CD4-positive, alpha-beta memory T cell (primary cell): ENCODE results near the gene TMA16. TPM values are rescaled to one million over a fixed set of nuclear protein-coding genes. Genes with fewer than 3 reads are reported as not detected.

Source experiments
- CTCF ChIA-PET: fragments of 350-600 bp; sonication (Branson Sonifier 250); formaldehyde crosslinking; loops from one replicate; lab custom pipeline; 2021; ENCODE audit warnings: inconsistent platforms; ENCODE audit not compliant: partially characterized antibody; lab: Charles Lee
- POLR2A ChIA-PET: fragments of 350-600 bp; sonication (Branson Sonifier 250); formaldehyde crosslinking; loops from one replicate; lab custom pipeline; 2021; ENCODE audit not compliant: partially characterized antibody; lab: Charles Lee
- DNase-seq, 5 donors: peaks; one replicate each; pipeline versions ENCODE4 v3.0.0 to v3.0.0-alpha.2; 2020 to 2022; ENCODE audit warnings: mixed read lengths in 1 of 5
- H3K27ac ChIP-seq: one replicate; pipeline ENCODE4 v1.7.0; 2013; ENCODE audit warnings: low read depth, low read length
- H3K27me3 ChIP-seq: 2 replicates; pipeline ENCODE4 v1.7.0; 2013; ENCODE audit warnings: mild to moderate bottlenecking, low read length, moderate library complexity; ENCODE audit not compliant: insufficient read depth
- H3K36me3 ChIP-seq: 2 replicates; pipeline ENCODE4 v1.7.0; 2013; ENCODE audit warnings: mild to moderate bottlenecking, low read length, moderate library complexity; ENCODE audit not compliant: insufficient read depth
- H3K4me1 ChIP-seq: 2 replicates; pipeline ENCODE4 v1.7.0; 2013; ENCODE audit warnings: mild to moderate bottlenecking, low read length, moderate library complexity; ENCODE audit not compliant: insufficient read depth
- H3K4me3 ChIP-seq, 2 donors: one replicate each; pipeline ENCODE4 v1.7.0; 2013; ENCODE audit warnings: low read length in 2 of 2, mild to moderate bottlenecking in 1 of 2
- H3K9me3 ChIP-seq, 2 donors: one replicate each; pipeline ENCODE4 v1.7.0; 2013; ENCODE audit warnings: low read length in 2 of 2, control low read depth in 1 of 2; ENCODE audit not compliant: control insufficient read depth in 1 of 2
- H3K27ac Mint-ChIP-seq, 7 donors: one replicate each; pipeline ENCODE4 v1.8.0; 2020 to 2021; ENCODE audit warnings: mixed read lengths in 7 of 7, mild to moderate bottlenecking in 6 of 7, inconsistent platforms in 3 of 7, moderate library complexity in 3 of 7
- H3K27me3 Mint-ChIP-seq, 2 donors: one replicate each; pipeline ENCODE4 v1.8.0; 2020 to 2021; ENCODE audit warnings: mixed read lengths in 2 of 2
- H3K36me3 Mint-ChIP-seq, 2 donors: one replicate each; pipeline ENCODE4 v1.8.0; 2020 to 2021; ENCODE audit warnings: mixed read lengths in 2 of 2, inconsistent platforms in 1 of 2, mild to moderate bottlenecking in 1 of 2
- H3K4me1 Mint-ChIP-seq, 4 donors: one replicate each; pipeline ENCODE4 v1.8.0; 2020 to 2021; ENCODE audit warnings: mixed read lengths in 4 of 4, mild to moderate bottlenecking in 1 of 4
- H3K4me3 Mint-ChIP-seq, 8 donors: one replicate each; pipeline ENCODE4 v1.8.0; 2020 to 2021; ENCODE audit warnings: mixed read lengths in 8 of 8, mild to moderate bottlenecking in 7 of 8, moderate library complexity in 6 of 8, inconsistent platforms in 3 of 8
- H3K9me3 Mint-ChIP-seq, 8 donors: one replicate each; pipeline ENCODE4 v1.8.0; 2020 to 2021; ENCODE audit warnings: mixed read lengths in 8 of 8, mild to moderate bottlenecking in 5 of 8, inconsistent platforms in 3 of 8, moderate library complexity in 1 of 8
- intact Hi-C: fragments of 100-400 bp; cut with micrococcal nuclease; formaldehyde crosslinking; loops from one replicate; pipeline ENCODE4 v1.15.1; 2023
- polyA plus RNA-seq, 2 donors: library from polyadenylated mRNA; unstranded; fragments of 300-500 nt; fragmentation: Illumina TruSeq; gene quantifications; one replicate each; pipeline ENCODE4 v1.2.3, GENCODE V29; 2021
- total RNA-seq, 2 experiments: library from RNA; stranded (reverse); gene quantifications; one replicate each; pipeline ENCODE4 v1.2.3, GENCODE V29; 2021

TMA16 gene
- total and polyA plus RNA-seq, 4 experiments from 2014 or later, result 14.8 to 25.0 (median 20.7) TPM

DNA sequence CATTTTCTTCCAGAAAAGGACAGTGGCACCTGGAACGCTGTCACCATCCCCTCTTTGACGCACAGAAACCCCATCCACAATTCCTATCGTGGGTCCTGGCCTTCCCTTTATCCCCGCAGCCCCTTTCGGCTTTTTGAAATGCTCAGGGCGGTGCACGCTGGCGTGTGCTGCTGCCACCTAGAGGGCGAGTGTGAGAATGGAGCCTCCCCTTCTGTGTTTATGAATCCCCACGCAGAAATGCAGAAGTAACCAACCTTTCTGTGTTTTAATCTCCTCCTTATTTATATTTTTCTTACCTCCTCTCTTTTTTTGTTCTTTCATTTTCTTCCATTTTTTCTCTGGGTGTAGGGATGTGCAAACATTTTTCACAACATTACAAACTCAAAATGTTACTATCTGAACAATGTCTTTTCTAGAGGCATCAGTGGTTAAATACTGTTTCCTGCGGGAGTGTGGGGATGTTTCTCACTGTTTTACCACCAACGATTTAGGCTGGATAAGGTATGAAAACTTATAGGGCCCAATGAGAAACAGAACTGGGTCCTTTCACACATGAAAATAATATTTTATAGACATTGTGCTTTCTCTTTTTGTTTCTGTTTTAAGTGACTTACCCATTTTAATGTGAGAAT, 50.0 kb downstream of the TMA16 start:
- H3K4me3 ChIP-seq, result peak overlapping the region in 1 of 2 donors; percentile 43
- H3K4me1 Mint-ChIP-seq, result peaks cover 1 to 13% (median 7%) of the 10 kb centered on the region in 4 donors
- H3K36me3 Mint-ChIP-seq, result no peaks in the 10 kb centered on the region
- no peaks in the 10 kb centered on the region for H3K9me3 Mint-ChIP-seq
- ChIA-PET POLR2A (no interaction called here), CTCF (interaction anchor here (0.5 to 14.8 kb wide), 7 partner anchors 11 to 168 kb away, joined by 3 to 633 read pairs (median 6); no protein-coding TSS in a partner anchor)
- no peaks in the 10 kb centered on the region for H3K4me1 ChIP-seq
- intact Hi-C loops, result loop anchor here (1.0 to 2.0 kb wide), 3 partner anchors 50 to 1047 kb away; partner anchors contain the start of gene TMA16
- H3K4me3 Mint-ChIP-seq, result no peak overlapping the region
- no peaks in the 10 kb centered on the region for H3K27me3 ChIP-seq
- H3K36me3 ChIP-seq, result no peaks in the 10 kb centered on the region
- no peak overlapping the region for H3K27ac ChIP-seq
- H3K27ac Mint-ChIP-seq, result no peak overlapping the region
- peak; percentile 41 to 49 (median 45) for DNase-seq
- no peaks in the 10 kb centered on the region for H3K9me3 ChIP-seq
- H3K27me3 Mint-ChIP-seq, result no peaks in the 10 kb centered on the region

DNA sequence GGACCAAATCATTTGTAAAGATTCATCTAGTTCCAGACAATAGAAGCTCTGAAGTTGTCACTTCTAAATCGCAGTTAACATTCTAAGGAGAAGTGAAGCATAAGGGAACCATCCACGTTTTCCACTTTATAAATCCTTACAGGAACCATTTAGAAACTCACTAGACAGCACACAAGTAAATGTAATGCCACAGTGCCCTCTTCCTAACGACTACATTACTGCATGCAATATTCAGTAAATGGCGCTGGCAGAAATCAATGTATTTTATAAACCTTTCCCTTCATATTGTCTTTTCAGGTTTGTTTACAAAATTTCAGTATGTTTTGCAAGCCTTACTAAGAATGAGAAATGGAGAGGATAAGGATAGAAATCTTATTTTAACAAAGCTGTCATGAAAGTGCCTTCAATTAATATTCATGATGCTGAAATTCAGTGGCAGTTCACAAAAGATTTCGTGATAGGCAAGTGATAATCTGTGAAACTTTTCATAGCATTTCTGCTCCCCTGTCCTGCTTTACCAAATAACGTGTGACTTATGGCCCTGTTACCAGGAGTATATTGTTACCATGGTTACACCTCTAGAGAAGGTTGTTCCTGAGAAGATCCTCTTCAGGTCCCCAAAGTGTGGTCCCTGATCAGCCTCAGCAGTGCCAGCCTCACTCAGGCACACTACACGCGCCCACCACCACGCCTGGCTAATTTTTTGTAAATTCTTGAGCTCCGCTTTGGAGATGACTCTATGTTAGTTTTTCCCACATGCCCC, 54.2 kb downstream of the TMA16 start:
- ChIA-PET CTCF (interaction anchor here (0.6 to 14.8 kb wide), 21 partner anchors 9 to 1564 kb away, joined by 3 to 633 read pairs (median 11); partner anchors contain the start of genes TMA16 and TMEM192), POLR2A (interaction anchor here (2.0 to 2.7 kb wide), 2 partner anchors 54 kb away, joined by 7 to 13 read pairs; partner anchors contain the start of gene TMA16)
- no peaks in the 10 kb centered on the region for H3K9me3 Mint-ChIP-seq
- Histone ChIP-seq H3K4me3 (no peak overlapping the region), H3K27ac (no peak overlapping the region), H3K27me3 (no peaks in the 10 kb centered on the region), H3K9me3 (no peaks in the 10 kb centered on the region), H3K4me1 (peaks cover 8% of the 10 kb centered on the region), H3K36me3 (no peaks in the 10 kb centered on the region)
- no peaks in the 10 kb centered on the region for H3K27me3 Mint-ChIP-seq
- H3K27ac Mint-ChIP-seq, result peak overlapping the region in 1 of 7 donors; percentile 40
- H3K4me3 Mint-ChIP-seq, result peak overlapping the region in 7 of 8 donors; percentile 4 to 71 (median 40)
- intact Hi-C loops, result loop anchor here (1.0 kb wide), 3 partner anchors 64 to 1051 kb away; partner anchors contain the start of gene NAF1
- no peaks in the 10 kb centered on the region for H3K36me3 Mint-ChIP-seq
- peak in 4 of 5 donors; percentile 35 to 49 (median 38) for DNase-seq
- peaks cover 4 to 21% (median 11%) of the 10 kb centered on the region in 4 donors for H3K4me1 Mint-ChIP-seq

DNA sequence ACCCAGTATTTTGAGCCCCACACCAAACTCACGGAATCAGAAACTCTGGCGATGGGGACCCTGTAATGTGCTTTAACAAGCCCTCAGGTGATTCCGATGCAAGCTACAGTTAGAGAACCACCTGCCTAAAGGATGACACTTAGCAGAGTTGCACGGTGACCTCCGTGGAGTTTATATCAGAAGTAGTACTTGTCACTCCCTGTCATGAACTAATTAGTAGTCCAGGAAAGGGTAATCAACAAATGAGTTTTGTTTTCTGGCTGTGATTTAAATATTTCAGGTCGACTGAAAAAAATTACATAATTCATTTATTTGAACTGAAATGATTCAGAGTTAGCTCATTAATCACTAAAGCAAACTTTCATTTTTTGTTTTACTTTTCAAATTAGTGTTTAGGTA, 56.4 kb downstream of the TMA16 start:
- POLR2A ChIA-PET, result interaction anchor here (0.7 to 2.0 kb wide), 6 partner anchors 7 to 384 kb away, joined by 3 to 7 read pairs (median 4); partner anchors contain the start of genes NAF1 and TMA16
- Histone ChIP-seq H3K4me3 (no peak overlapping the region), H3K9me3 (no peaks in the 10 kb centered on the region), H3K36me3 (no peaks in the 10 kb centered on the region), H3K27ac (no peak overlapping the region), H3K4me1 (peaks cover 12% of the 10 kb centered on the region), H3K27me3 (no peaks in the 10 kb centered on the region)
- no peaks in the 10 kb centered on the region for H3K9me3 Mint-ChIP-seq
- H3K4me3 Mint-ChIP-seq, result no peak overlapping the region
- peaks cover 7 to 21% (median 15%) of the 10 kb centered on the region in 4 donors for H3K4me1 Mint-ChIP-seq
- intact Hi-C loops, result loop anchor here (1.0 to 5.0 kb wide), 6 partner anchors 130 to 1546 kb away; no protein-coding TSS in a partner anchor
- CTCF ChIA-PET, result interaction anchor here (0.8 to 14.8 kb wide), 40 partner anchors 9 to 1562 kb away, joined by 3 to 633 read pairs (median 5); partner anchors contain the start of genes TMA16 and TMEM192
- no peak for DNase-seq
- no peak overlapping the region for H3K27ac Mint-ChIP-seq
- H3K36me3 Mint-ChIP-seq, result no peaks in the 10 kb centered on the region
- no peaks in the 10 kb centered on the region for H3K27me3 Mint-ChIP-seq

DNA sequence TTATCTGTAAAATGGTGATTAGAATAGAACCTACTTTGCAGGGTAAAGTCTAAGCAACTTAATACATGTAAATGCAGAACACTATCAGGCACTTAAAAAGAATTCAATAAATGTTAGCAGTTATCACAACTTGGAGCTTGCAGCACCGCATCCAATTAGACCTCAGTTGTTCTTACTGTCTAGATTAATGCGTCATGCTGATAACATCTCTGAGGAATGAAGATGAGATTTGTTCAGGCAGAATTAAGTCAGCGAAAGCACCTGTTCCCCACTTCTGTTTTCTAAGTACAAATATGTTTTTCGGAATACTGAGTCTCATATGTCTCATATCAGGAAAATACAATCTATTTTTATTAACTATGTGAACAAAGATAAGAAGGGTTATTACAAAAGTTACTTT, 58.7 kb downstream of the TMA16 start:
- Histone ChIP-seq H3K4me3 (no peak overlapping the region), H3K27ac (no peak overlapping the region), H3K9me3 (no peaks in the 10 kb centered on the region), H3K36me3 (no peaks in the 10 kb centered on the region), H3K4me1 (peaks cover 24% of the 10 kb centered on the region), H3K27me3 (no peaks in the 10 kb centered on the region)
- H3K4me1 Mint-ChIP-seq, result peaks cover 17 to 36% (median 24%) of the 10 kb centered on the region in 4 donors
- no peaks in the 10 kb centered on the region for H3K27me3 Mint-ChIP-seq
- ChIA-PET CTCF (interaction anchor here (0.6 to 14.8 kb wide), 16 partner anchors 8 to 1177 kb away, joined by 3 to 633 read pairs (median 6); no protein-coding TSS in a partner anchor), POLR2A (no interaction called here)
- H3K36me3 Mint-ChIP-seq, result no peaks in the 10 kb centered on the region
- no peaks in the 10 kb centered on the region for H3K9me3 Mint-ChIP-seq
- no peak overlapping the region for H3K27ac Mint-ChIP-seq
- no peak overlapping the region for H3K4me3 Mint-ChIP-seq
- DNase-seq, result no peak
- intact Hi-C loops, result loop anchor here (5.0 kb wide), 1 partner anchor 1544 kb away; no protein-coding TSS in a partner anchor

DNA sequence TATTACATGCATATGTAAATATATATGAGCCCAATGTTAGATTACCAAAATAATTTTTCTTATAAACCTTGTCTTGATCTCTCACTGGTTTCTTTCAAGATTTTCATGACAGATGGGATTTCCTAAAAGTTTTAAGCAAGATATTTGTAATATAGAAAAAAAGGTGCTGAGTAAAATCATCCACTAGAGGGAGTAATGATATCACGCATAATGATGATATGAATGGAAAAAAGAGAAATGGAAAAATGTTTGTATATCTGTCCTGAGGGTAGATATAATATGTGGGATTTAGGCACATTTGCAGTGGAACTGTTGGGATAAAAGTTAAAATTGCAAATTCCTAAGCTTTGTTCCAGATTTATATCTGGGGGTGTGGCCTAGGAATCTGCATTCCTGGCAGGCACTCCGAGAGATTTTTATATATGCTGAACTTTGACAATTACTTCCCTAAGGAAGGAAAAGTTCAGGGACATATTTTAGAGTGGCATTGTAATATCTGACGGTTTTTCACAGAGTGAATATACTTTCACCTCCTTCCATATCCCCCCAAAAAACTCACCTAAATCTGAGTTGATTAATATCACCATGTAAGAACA, 60.5 kb downstream of the TMA16 start:
- peaks cover 0 to 7% (median 2%) of the 10 kb centered on the region in 8 donors for H3K9me3 Mint-ChIP-seq
- no peak overlapping the region for H3K4me3 ChIP-seq
- intact Hi-C loops, result loop anchor here (1.0 to 5.0 kb wide), 7 partner anchors 112 to 1542 kb away; no protein-coding TSS in a partner anchor
- H3K27ac ChIP-seq, result no peak overlapping the region
- peak in 4 of 5 donors; percentile 34 to 43 (median 38) for DNase-seq
- no peaks in the 10 kb centered on the region for H3K27me3 Mint-ChIP-seq
- no peak overlapping the region for H3K4me3 Mint-ChIP-seq
- ChIA-PET POLR2A (interaction anchor here (1.3 to 1.9 kb wide), 3 partner anchors 111 to 126 kb away, joined by 5 to 7 read pairs (median 5); no protein-coding TSS in a partner anchor), CTCF (interaction anchor here (0.9 to 14.8 kb wide), 16 partner anchors 7 to 1189 kb away, joined by 3 to 633 read pairs (median 6); partner anchors contain the start of gene TMA16)
- peaks cover 29 to 43% (median 31%) of the 10 kb centered on the region in 4 donors for H3K4me1 Mint-ChIP-seq
- peaks cover 38% of the 10 kb centered on the region for H3K4me1 ChIP-seq
- no peaks in the 10 kb centered on the region for H3K27me3 ChIP-seq
- H3K27ac Mint-ChIP-seq, result peak overlapping the region in 2 of 7 donors; percentile 2 to 10
- no peaks in the 10 kb centered on the region for H3K36me3 ChIP-seq
- H3K36me3 Mint-ChIP-seq, result peaks cover under 1 to 5% of the 10 kb centered on the region in 2 donors
- H3K9me3 ChIP-seq, result no peaks in the 10 kb centered on the region

DNA sequence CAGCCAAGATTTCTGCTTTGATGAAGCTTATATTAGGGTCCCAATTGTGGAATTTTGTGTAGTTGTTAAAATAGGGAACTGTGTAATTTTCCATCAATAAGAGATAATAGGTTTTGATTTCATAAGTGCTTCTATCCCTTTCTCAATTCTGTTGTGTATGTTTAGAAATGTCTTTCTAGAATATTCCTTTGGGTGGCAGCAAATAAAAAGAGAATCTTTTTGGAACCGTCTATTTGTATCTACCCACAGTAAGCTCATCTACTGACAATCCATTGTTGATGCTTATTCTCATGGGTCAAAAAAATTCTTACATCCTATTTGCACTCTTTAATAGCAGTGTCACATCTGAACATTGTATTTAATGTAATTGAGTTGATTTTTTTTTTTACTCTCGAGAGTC, 61.7 kb downstream of the TMA16 start:
- intact Hi-C loops, result loop anchor here (5.0 kb wide), 3 partner anchors 111 to 1401 kb away; no protein-coding TSS in a partner anchor
- Mint-ChIP-seq H3K4me1 (peaks cover 24 to 38% (median 27%) of the 10 kb centered on the region in 4 donors), H3K4me3 (no peak overlapping the region), H3K9me3 (peaks cover 2 to 17% (median 7%) of the 10 kb centered on the region in 8 donors), H3K27ac (no peak overlapping the region), H3K36me3 (peaks cover 5% of the 10 kb centered on the region in 2 donors), H3K27me3 (no peaks in the 10 kb centered on the region)
- Histone ChIP-seq H3K4me1 (peaks cover 34% of the 10 kb centered on the region), H3K4me3 (no peak overlapping the region), H3K9me3 (no peaks in the 10 kb centered on the region), H3K27me3 (no peaks in the 10 kb centered on the region), H3K36me3 (no peaks in the 10 kb centered on the region), H3K27ac (no peak overlapping the region)
- ChIA-PET POLR2A (interaction anchor here (1.0 to 1.9 kb wide), 4 partner anchors 110 to 125 kb away, joined by 3 to 7 read pairs (median 5); no protein-coding TSS in a partner anchor), CTCF (interaction anchor here (0.7 to 14.8 kb wide), 23 partner anchors 8 to 1174 kb away, joined by 3 to 633 read pairs (median 5); partner anchors contain the start of gene TMA16)
- DNase-seq, result peak in 1 of 5 donors; percentile 22
